Uterus (tissue), 4 donors: Measurements from ENCODE around the gene ZNF418. TPM values are rescaled to one million over a fixed set of nuclear protein-coding genes. Genes with fewer than 3 reads are reported as not detected.

Source experiments
- DNase-seq, 2 donors: peaks; one replicate each; pipeline ENCODE4 v3.0.0-alpha.2; 2019 to 2020
- H3K27ac ChIP-seq, 2 donors: fragments of 200-600 bp; sonication (generic); 1 replicate in 1 of 2; 2 replicates in 1 of 2; pipeline ENCODE4 v1.5.1; 2016 to 2018
- H3K27me3 ChIP-seq, 2 donors: fragments of 200-600 bp; sonication (generic); one replicate each; pipeline ENCODE4 v1.5.1; 2018 to 2019; ENCODE audit warnings: control low read depth in 1 of 2
- H3K36me3 ChIP-seq, 2 donors: fragments of 200-600 bp; sonication (generic); one replicate each; pipeline ENCODE4 v1.5.1; 2019; ENCODE audit warnings: control low read depth in 1 of 2
- H3K4me1 ChIP-seq, 2 donors: fragments of 200-600 bp; sonication (generic); one replicate each; pipeline ENCODE4 v1.5.1; 2018 to 2019; ENCODE audit warnings: control low read depth in 1 of 2
- H3K4me3 ChIP-seq, 2 donors: fragments of 200-600 bp; sonication (generic); 1 replicate in 1 of 2; 2 replicates in 1 of 2; pipeline ENCODE4 v1.5.1; 2018 to 2019; ENCODE audit warnings: mild to moderate bottlenecking in 1 of 2
- H3K9me3 ChIP-seq, 2 donors: fragments of 200-600 bp; sonication (generic); one replicate each; pipeline ENCODE4 v1.5.1; 2019; ENCODE audit warnings: control low read depth in 1 of 2
- CTCF ChIP-seq, 4 experiments: fragments of 200-600 bp in 2 of 4; fragments of 450-650 bp in 2 of 4; sonication (generic) in 2 of 4; IDR thresholded peaks; one replicate each; pipeline ENCODE4 v1.5.1; 2016 to 2019; ENCODE audit warnings: antibody characterized with exemption in 4 of 4, mild to moderate bottlenecking in 2 of 4, moderate library complexity in 1 of 4
- POLR2A ChIP-seq, 2 donors: fragments of 450-650 bp; IDR thresholded peaks; one replicate each; pipeline ENCODE4 v1.6.1; 2016; ENCODE audit warnings: antibody characterized with exemption in 2 of 2, mild to moderate bottlenecking in 1 of 2, moderate library complexity in 1 of 2
- intact Hi-C: fragments of 100-400 bp; cut with DNase I; formaldehyde crosslinking; loops from one replicate; pipeline ENCODE4 v1.15.1; 2023; ENCODE audit warnings: low total_unique reads
- total RNA-seq, 4 donors: library from RNA; depleted of rRNA in 3 of 4; stranded (reverse); fragments of >200 nt in 3 of 4; gene quantifications; one replicate each; pipeline versions ENCODE4 v1.1.0 to v1.2.4, GENCODE V29; 2014 to 2023
- donor health status: DM: yes; HTN: yes; CAD: no.

Gene ZNF418
- total RNA-seq, 4 donors from 2014 or later, result 0.29 to 15.8 (median 9.8) TPM

DNA sequence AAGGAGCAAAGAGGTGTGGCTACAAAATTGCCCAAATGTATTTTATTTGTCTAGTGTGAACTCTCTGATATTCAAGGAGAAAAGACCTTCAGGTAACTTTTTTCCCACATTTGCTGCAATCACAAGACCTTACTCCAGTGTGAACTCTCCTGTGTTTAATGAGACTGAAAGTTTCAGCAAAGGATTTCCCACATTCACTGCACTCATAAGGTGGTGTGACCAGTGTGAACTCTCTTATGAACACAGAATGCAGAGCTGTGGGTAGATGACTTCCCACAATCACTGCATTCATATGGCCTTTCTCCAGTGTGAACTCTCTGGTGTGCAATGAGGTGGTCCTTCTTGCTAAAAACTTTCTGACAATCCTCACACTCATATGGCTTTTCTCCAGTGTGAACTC is 62.8 kb downstream of the ZNF418 start:
- H3K9me3 ChIP-seq, result peaks cover 0 to 65% of the 10 kb centered on the region in 2 donors
- DNase-seq, result no peak

More for the DNA sequence above, 62.8 kb downstream of the ZNF418 start:
- no peaks in the 10 kb centered on the region for H3K4me1 ChIP-seq
- no peak overlapping the region for H3K27ac ChIP-seq
- no peak overlapping the region for H3K4me3 ChIP-seq
- intact Hi-C loops, result no loop called here
- H3K36me3 ChIP-seq, result no peaks in the 10 kb centered on the region
- H3K27me3 ChIP-seq, result no peaks in the 10 kb centered on the region
- no peak for TF ChIP-seq POLR2A (IDR thresholded peaks at IDR 0.05)
- TF ChIP-seq CTCF (IDR thresholded peaks at IDR 0.05), result no peak

Other genes starting within 250 kb of the ZNF418 start
- gene ZNF154, start 226.2 kb downstream of the ZNF418 start, total RNA-seq, result 10 to 100 TPM in 1 of 4 donors, 1 to 10 TPM in 2, under 1 TPM in 1; 0.88 to 27.4 (median 1.5) TPM
- 10 to 100 TPM in 1 of 4 donors, 1 to 10 TPM in 2, under 1 TPM in 1; 0.88 to 20.2 (median 3.4) TPM for gene ZNF671, start 207.8 kb downstream of the ZNF418 start, total RNA-seq
- gene ZNF776, start 188.6 kb downstream of the ZNF418 start, total RNA-seq, result 10 to 100 TPM in 3 of 4 donors, under 1 TPM in 1; 0.29 to 34.4 (median 17.9) TPM
- 10 to 100 TPM in 2 of 4 donors, 1 to 10 TPM in 2; 4.6 to 42.0 (median 16.1) TPM for gene ZNF586, start 165.7 kb downstream of the ZNF418 start, total RNA-seq
- 10 to 100 TPM in 2 of 4 donors, 1 to 10 TPM in 1, under 1 TPM in 1; 0.77 to 15.0 (median 9.3) TPM for gene ZNF552, start 120.5 kb downstream of the ZNF418 start, total RNA-seq
- gene ZNF587B, start 105.1 kb downstream of the ZNF418 start, total RNA-seq, result 10 to 100 TPM in 3 of 4 donors, 1 to 10 TPM in 1; 5.9 to 30.6 (median 15.0) TPM
- gene ZNF587, start 85.5 kb downstream of the ZNF418 start, total RNA-seq, result 10 to 100 TPM; 21.3 to 80.0 (median 39.6) TPM
- gene ZNF814, start 46.4 kb downstream of the ZNF418 start, total RNA-seq, result 10 to 100 TPM in 3 of 4 donors, 1 to 10 TPM in 1; 7.1 to 24.9 (median 15.4) TPM
- 10 to 100 TPM; 15.0 to 50.1 (median 20.7) TPM for gene ZNF417, start 18.8 kb downstream of the ZNF418 start, total RNA-seq
- gene ZNF256, start 12.3 kb upstream of the ZNF418 start, total RNA-seq, result 10 to 100 TPM in 2 of 4 donors, 1 to 10 TPM in 1, under 1 TPM in 1; 0.51 to 12.0 (median 6.9) TPM
- 1 to 10 TPM in 1 of 4 donors, not detected in 3; 2.7 TPM for gene C19orf18, start 39.1 kb upstream of the ZNF418 start, total RNA-seq
- gene ZNF606, start 67.4 kb upstream of the ZNF418 start, total RNA-seq, result 10 to 100 TPM in 3 of 4 donors, 1 to 10 TPM in 1; 5.6 to 61.7 (median 30.4) TPM
- not detected for gene ZSCAN1, start 98.6 kb upstream of the ZNF418 start, total RNA-seq
- 10 to 100 TPM in 3 of 4 donors, 1 to 10 TPM in 1; 6.2 to 18.6 (median 15.3) TPM for gene ZNF135, start 123.9 kb upstream of the ZNF418 start, total RNA-seq
- 100 to 1,000 TPM in 3 of 4 donors, 10 to 100 TPM in 1; 51.5 to 138 (median 121) TPM for gene ZSCAN18, start 162.8 kb upstream of the ZNF418 start, total RNA-seq
- gene ZNF329, start 215.4 kb upstream of the ZNF418 start, total RNA-seq, result 10 to 100 TPM in 3 of 4 donors, 1 to 10 TPM in 1; 2.6 to 29.7 (median 13.3) TPM
- gene ZNF274, start 247.7 kb upstream of the ZNF418 start, total RNA-seq, result 10 to 100 TPM; 10.8 to 34.3 (median 29.7) TPM